CD4-positive, alpha-beta T cell (primary cell): Measurements from ENCODE around the gene KPTN. TPM values are rescaled to one million over a fixed set of nuclear protein-coding genes. Genes with fewer than 3 reads are reported as not detected.

ENCODE experiments used
- ATAC-seq: fragments of 200-7000 bp; cut with Tn5 transposase; one replicate; pipeline ENCODE4 v1.10.0; 2022; ENCODE audit warnings: mild to moderate bottlenecking; ENCODE audit not compliant: poor library complexity
- CTCF ChIA-PET: fragments of 350-600 bp; sonication (Branson Sonifier 250); formaldehyde crosslinking; loops from one replicate; lab custom pipeline; 2021; ENCODE audit warnings: antibody characterized with exemption, inconsistent platforms; lab: Charles Lee
- POLR2A ChIA-PET: fragments of 350-600 bp; sonication (Branson Sonifier 250); formaldehyde crosslinking; loops from one replicate; lab custom pipeline; 2021; ENCODE audit warnings: antibody characterized with exemption, inconsistent platforms; lab: Charles Lee
- DNase-seq, 14 experiments: peaks; one replicate each; pipeline ENCODE4 v3.0.0-alpha.2; 2013 to 2020; ENCODE audit warnings: mixed read lengths in 2 of 14
- H3K27ac ChIP-seq, 2 donors: one replicate each; pipeline versions ENCODE4 v1.5.1 to v1.7.0; 2013; ENCODE audit warnings: low read length in 2 of 2, low read depth in 1 of 2, mild to moderate bottlenecking in 1 of 2
- H3K27me3 ChIP-seq, 2 experiments: 1 replicate in 1 of 2; 2 replicates in 1 of 2; pipeline versions ENCODE4 v1.6.1 to v1.7.0; 2013; ENCODE audit warnings: low read length in 2 of 2, control low read depth in 1 of 2, mild to moderate bottlenecking in 1 of 2, moderate library complexity in 1 of 2; ENCODE audit not compliant: insufficient read depth in 2 of 2, control insufficient read depth in 1 of 2
- H3K36me3 ChIP-seq: one replicate; pipeline ENCODE4 v1.6.1; 2013; ENCODE audit warnings: low read length, control low read depth; ENCODE audit not compliant: insufficient read depth
- H3K4me1 ChIP-seq: one replicate; pipeline ENCODE4 v1.6.1; 2013; ENCODE audit warnings: low read length, control low read depth; ENCODE audit not compliant: insufficient read depth
- H3K4me3 ChIP-seq: one replicate; pipeline ENCODE4 v1.5.1; 2013; ENCODE audit warnings: mild to moderate bottlenecking, low read length, moderate library complexity
- H3K9me3 ChIP-seq, 2 experiments: 1 replicate in 1 of 2; 2 replicates in 1 of 2; pipeline versions ENCODE4 v1.6.1 to v1.7.0; 2013; ENCODE audit warnings: low read length in 2 of 2, mild to moderate bottlenecking in 2 of 2, control low read depth in 1 of 2, moderate library complexity in 1 of 2; ENCODE audit not compliant: control insufficient read depth in 1 of 2, insufficient read depth in 1 of 2
- H3K27ac Mint-ChIP-seq: one replicate; pipeline ENCODE4 v1.8.0; 2020; ENCODE audit warnings: mixed read lengths
- H3K27me3 Mint-ChIP-seq: one replicate; pipeline ENCODE4 v1.8.0; 2021; ENCODE audit warnings: mixed read lengths
- H3K36me3 Mint-ChIP-seq: one replicate; pipeline ENCODE4 v1.8.0; 2021; ENCODE audit warnings: low read depth, mixed read lengths
- H3K4me1 Mint-ChIP-seq: one replicate; pipeline ENCODE4 v1.8.0; 2021; ENCODE audit warnings: low read depth, mixed read lengths
- H3K4me3 Mint-ChIP-seq: one replicate; pipeline ENCODE4 v1.8.0; 2020; ENCODE audit warnings: mild to moderate bottlenecking, mixed read lengths
- H3K9me3 Mint-ChIP-seq: one replicate; pipeline ENCODE4 v1.8.0; 2020; ENCODE audit warnings: mixed read lengths
- intact Hi-C, 2 experiments: fragments of 100-400 bp; cut with DNase I in 1 of 2; cut with micrococcal nuclease in 1 of 2; formaldehyde crosslinking; loops; one replicate each; pipeline versions ENCODE4 v1.15.1 to v1.9.0; 2023 to 2025; cut with DNase I, micrococcal nuclease
- total RNA-seq, 174 experiments: library from RNA in 2 of 174; stranded (reverse) in 2 of 174; gene quantifications; one replicate each; pipeline ENCODE4 v1.2.3 and lab custom pipeline; 2021 to 2026
- TF ChIP-seq, protein P1 (sequence below): fragments of 200-600 bp; IDR thresholded peaks from one replicate; pipeline ENCODE4 v1.8.0; 2022; ENCODE audit warnings: antibody characterized with exemption, mild to moderate bottlenecking

Gene KPTN
- total RNA-seq, 2 experiments from 2014 or later = 3.6 to 4.5 TPM

DNA sequence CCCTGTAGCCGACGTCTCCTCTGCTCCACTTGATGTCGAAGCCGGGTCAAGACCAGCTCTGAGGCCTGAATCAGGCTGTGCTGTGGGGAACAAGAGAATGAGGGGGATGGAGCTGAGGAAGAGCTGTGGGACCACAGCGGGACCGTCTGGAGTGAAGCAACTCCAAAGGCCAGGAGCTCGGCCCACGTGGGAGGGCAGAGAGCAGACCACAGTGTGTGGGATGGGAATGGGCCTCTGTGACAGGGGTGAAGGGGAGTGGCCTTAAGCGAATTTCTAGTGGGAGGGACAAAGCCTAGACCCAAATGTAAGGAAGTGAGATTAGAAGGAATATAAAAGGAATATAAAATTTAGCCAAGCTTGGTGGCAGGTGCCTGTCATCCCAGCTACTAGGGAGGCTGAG is 8.6 kb downstream of the KPTN start:
- ChIA-PET POLR2A (interaction anchor here (1.2 kb wide), 1 partner anchor 9 kb away, joined by 3 read pairs; the partner anchor contains the start of gene KPTN), CTCF (interaction anchor here (2.0 kb wide), 1 partner anchor 39 kb away, joined by 5 read pairs; no protein-coding TSS in a partner anchor)
- DNase-seq (no peak), ATAC-seq (no peak)
- H3K36me3 Mint-ChIP-seq = no peaks in the 10 kb centered on the region
- H3K9me3 ChIP-seq = peaks cover 0 to 16% of the 10 kb centered on the region in 2 experiments
- no peak overlapping the region for H3K4me3 ChIP-seq
- intact Hi-C loops = loop anchor here in 1 of 2 experiments (5.0 kb wide), 1 partner anchor 888 kb away; no protein-coding TSS in a partner anchor
- no peaks in the 10 kb centered on the region for H3K36me3 ChIP-seq
- no peak overlapping the region for H3K27ac ChIP-seq
- H3K27ac Mint-ChIP-seq = no peak overlapping the region
- H3K4me1 Mint-ChIP-seq = peaks cover 14% of the 10 kb centered on the region
- peaks cover 30% of the 10 kb centered on the region in 2 experiments for H3K27me3 ChIP-seq
- peaks cover 13% of the 10 kb centered on the region for H3K4me1 ChIP-seq
- peaks cover 30% of the 10 kb centered on the region for H3K27me3 Mint-ChIP-seq
- TF ChIP-seq, protein P1, sequence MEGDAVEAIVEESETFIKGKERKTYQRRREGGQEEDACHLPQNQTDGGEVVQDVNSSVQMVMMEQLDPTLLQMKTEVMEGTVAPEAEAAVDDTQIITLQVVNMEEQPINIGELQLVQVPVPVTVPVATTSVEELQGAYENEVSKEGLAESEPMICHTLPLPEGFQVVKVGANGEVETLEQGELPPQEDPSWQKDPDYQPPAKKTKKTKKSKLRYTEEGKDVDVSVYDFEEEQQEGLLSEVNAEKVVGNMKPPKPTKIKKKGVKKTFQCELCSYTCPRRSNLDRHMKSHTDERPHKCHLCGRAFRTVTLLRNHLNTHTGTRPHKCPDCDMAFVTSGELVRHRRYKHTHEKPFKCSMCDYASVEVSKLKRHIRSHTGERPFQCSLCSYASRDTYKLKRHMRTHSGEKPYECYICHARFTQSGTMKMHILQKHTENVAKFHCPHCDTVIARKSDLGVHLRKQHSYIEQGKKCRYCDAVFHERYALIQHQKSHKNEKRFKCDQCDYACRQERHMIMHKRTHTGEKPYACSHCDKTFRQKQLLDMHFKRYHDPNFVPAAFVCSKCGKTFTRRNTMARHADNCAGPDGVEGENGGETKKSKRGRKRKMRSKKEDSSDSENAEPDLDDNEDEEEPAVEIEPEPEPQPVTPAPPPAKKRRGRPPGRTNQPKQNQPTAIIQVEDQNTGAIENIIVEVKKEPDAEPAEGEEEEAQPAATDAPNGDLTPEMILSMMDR = no peak
- no peak overlapping the region for H3K4me3 Mint-ChIP-seq
- no peaks in the 10 kb centered on the region for H3K9me3 Mint-ChIP-seq

DNA sequence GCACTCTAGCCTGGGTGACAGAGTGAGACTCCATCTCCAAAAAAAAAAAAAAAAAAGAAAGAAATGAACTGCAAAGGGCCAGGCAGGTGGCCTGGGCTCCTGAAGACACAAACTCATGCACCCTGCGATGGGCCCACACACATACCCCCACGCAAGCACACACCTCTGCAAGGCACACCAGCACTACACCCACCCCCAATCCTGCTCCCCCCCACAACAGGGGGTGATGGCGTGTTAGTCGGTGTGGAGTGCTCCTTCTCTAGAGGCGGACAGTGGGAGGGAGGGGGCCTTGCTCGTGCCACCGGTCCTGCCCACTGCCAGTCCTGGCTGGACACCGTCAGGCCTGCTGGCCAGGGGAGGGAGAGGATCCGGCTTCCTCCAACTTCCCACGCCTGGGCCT is 10.7 kb downstream of the KPTN start:
- Histone ChIP-seq H3K9me3 (peaks cover 0 to 27% of the 10 kb centered on the region in 2 experiments), H3K36me3 (no peaks in the 10 kb centered on the region), H3K27ac (no peak overlapping the region), H3K4me1 (peaks cover 13% of the 10 kb centered on the region), H3K27me3 (peaks cover 48 to 50% of the 10 kb centered on the region in 2 experiments), H3K4me3 (no peak overlapping the region)
- no peak for DNase-seq
- H3K4me1 Mint-ChIP-seq = peaks cover 17% of the 10 kb centered on the region
- TF ChIP-seq, protein P1 = no peak
- no peak overlapping the region for H3K4me3 Mint-ChIP-seq
- ChIA-PET CTCF (interaction anchor here (1.0 kb wide), 1 partner anchor 10 kb away, joined by 4 read pairs; the partner anchor contains the start of gene KPTN), POLR2A (interaction anchor here (0.6 kb wide), 1 partner anchor 27 kb away, joined by 3 read pairs; no protein-coding TSS in a partner anchor)
- no peak for ATAC-seq
- no peaks in the 10 kb centered on the region for H3K36me3 Mint-ChIP-seq
- intact Hi-C loops = no loop called here
- H3K27me3 Mint-ChIP-seq = peaks cover 51% of the 10 kb centered on the region
- no peaks in the 10 kb centered on the region for H3K9me3 Mint-ChIP-seq
- no peak overlapping the region for H3K27ac Mint-ChIP-seq

DNA sequence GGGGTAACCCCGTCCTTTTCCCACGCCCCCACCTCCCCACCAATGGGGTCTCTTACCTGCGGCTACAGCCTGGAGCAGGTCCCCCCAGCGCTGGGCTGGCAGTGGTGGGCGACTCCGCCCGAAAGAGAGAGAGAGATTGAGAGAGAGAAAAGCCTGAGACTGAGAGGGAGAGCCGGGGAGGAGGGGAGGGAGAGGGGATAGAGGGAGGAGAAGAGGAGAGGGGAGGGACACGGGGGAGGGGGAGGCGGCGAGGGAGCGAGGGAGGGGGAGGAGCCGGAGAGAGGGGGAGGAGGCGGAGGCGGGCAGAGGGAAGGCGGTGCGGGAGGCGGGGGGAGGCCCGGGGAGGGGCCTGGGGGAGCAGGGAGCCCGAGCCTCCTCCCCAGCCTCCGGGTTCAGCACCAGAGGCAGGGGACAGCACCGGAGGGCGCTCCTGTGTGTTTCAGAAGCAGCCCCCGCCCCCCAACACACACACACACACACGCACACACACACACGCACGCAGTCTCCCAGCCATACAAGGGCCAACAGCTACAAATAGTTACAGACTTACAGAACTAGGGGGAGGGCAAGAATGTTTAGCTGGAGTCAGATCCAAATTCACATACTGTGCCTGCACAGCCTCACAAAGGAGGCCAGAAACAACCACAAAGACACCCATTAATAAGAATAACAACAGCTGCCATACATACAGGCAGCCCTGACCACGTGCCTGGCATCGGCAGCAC is 12.1 kb downstream of the KPTN start, which contains the start of gene SLC8A2:
SLC8A2 (minus strand) TSS at position 161 of the 725 bp plus-strand sequence. CDS start 5,490 bp downstream, outside the sequence.
- DNase-seq (peak; percentile 37 to 87 (median 59)), ATAC-seq (peak; percentile 93)
- Mint-ChIP-seq H3K27ac (peak within 1 kb of the TSS; percentile 49), H3K4me1 (peaks cover 17% of the 10 kb centered on the region), H3K9me3 (no peaks in the 10 kb centered on the region), H3K27me3 (peaks cover 64% of the 10 kb centered on the region), H3K36me3 (no peaks in the 10 kb centered on the region), H3K4me3 (peak within 1 kb of the TSS; percentile 13)
- H3K4me3 ChIP-seq = no peak within 1 kb of the TSS
- no peak within 1 kb of the TSS for H3K27ac ChIP-seq
- TF ChIP-seq, protein P1 = no peak
- peaks cover 0 to 34% of the 10 kb centered on the region in 2 experiments for H3K9me3 ChIP-seq
- H3K27me3 ChIP-seq = peaks cover 56 to 58% of the 10 kb centered on the region in 2 experiments
- POLR2A ChIA-PET = no interaction called here
- CTCF ChIA-PET = no interaction called here
- H3K4me1 ChIP-seq = peaks cover 13% of the 10 kb centered on the region
- no peaks in the 10 kb centered on the region for H3K36me3 ChIP-seq
- intact Hi-C loops = no loop called here
